Kasumi-1 (cell line): ENCODE results near the gene RNASE4.

Source experiments
- DNase-seq, 2 experiments: peaks; one replicate each; lab custom pipeline; 2025; lab: John Stamatoyannopoulos, UW

RNASE4 gene

GRCh38 chr14:20675669-20676068 lies 8.7 kb upstream of the RNASE4 start:
- no peak for DNase-seq

GRCh38 chr14:20676072-20676471 lies 8.3 kb upstream of the RNASE4 start:
- DNase-seq = no peak

GRCh38 chr14:20679907-20680306 lies 4.5 kb upstream of the RNASE4 start:
- peak; percentile 37 to 52 for DNase-seq

- DNase-seq = no peak
Observed at GRCh38 chr14:20680363-20680762, 4.0 kb upstream of the RNASE4 start.

GRCh38 chr14:20680843-20681347 lies 3.5 kb upstream of the RNASE4 start:
- no peak for DNase-seq

- DNase-seq = peak; percentile 88 to 89
Observed at GRCh38 chr14:20681348-20682126, 2.8 kb upstream of the RNASE4 start.

- DNase-seq = no peak
Observed at GRCh38 chr14:20682127-20682434, 2.3 kb upstream of the RNASE4 start.

- DNase-seq = peak; percentile 76
Observed at GRCh38 chr14:20682435-20683124, 1.8 kb upstream of the RNASE4 start.

- DNase-seq = peak; percentile 89 to 91
Observed at GRCh38 chr14:20683125-20683890, 1.1 kb upstream of the RNASE4 start.

- DNase-seq = peak; percentile 46 to 69
Observed at GRCh38 chr14:20684662-20685456, 499 bp downstream of the RNASE4 start.

GRCh38 chr14:20686386-20687143 lies 2.2 kb downstream of the RNASE4 start:
- DNase-seq = no peak

GRCh38 chr14:20687362-20688166 lies 3.2 kb downstream of the RNASE4 start:
- DNase-seq = no peak

- DNase-seq = no peak
Observed at GRCh38 chr14:20688167-20688839, 3.9 kb downstream of the RNASE4 start, which contains the start of gene ANG. Gene ANG, plus strand, starts transcription at chr14:20688764. Its CDS starts 4,801 bp downstream, at chr14:20693565.

GRCh38 chr14:20690848-20691640 lies 6.7 kb downstream of the RNASE4 start:
- DNase-seq = peak; percentile 91 to 98

GRCh38 chr14:20692116-20692751 lies 7.9 kb downstream of the RNASE4 start:
- DNase-seq = no peak

- DNase-seq = no peak
Observed at GRCh38 chr14:20696764-20697163, 12.4 kb downstream of the RNASE4 start.

- DNase-seq = peak; percentile 72 to 73
Observed at GRCh38 chr14:20697273-20698017, 13.1 kb downstream of the RNASE4 start.

- DNase-seq = no peak
Observed at GRCh38 chr14:20698018-20698329, 13.6 kb downstream of the RNASE4 start.
